GM13976 (cell line): ENCODE measurements around the gene SPTBN4.
"Not testable (repeated sequence)": the region's sequence is repeated elsewhere in the genome, so short reads cannot be mapped to it uniquely, and the experiment has no call there.

Experiments
- DNase-seq: peaks from one replicate; pipeline ENCODE4 v3.0.0; 2012; ENCODE audit warnings: low spot score
- in situ Hi-C: fragments of 300-500 bp; cut with MboI; formaldehyde crosslinking; loops from one replicate; pipeline ENCODE4 v1.12.0; 2022; ENCODE audit warnings: low sequenced_read_pairs, mixed read lengths, inconsistent platforms; ENCODE audit not compliant: unreplicated experiment
- TF ChIP-seq, protein P1 (sequence below): IDR thresholded peaks from 2 replicates; pipeline ENCODE4 v1.5.1; 2012; ENCODE audit warnings: borderline replicate concordance, mild to moderate bottlenecking; ENCODE audit not compliant: insufficient read depth; ENCODE audit errors: extremely low read depth, missing control alignments, control extremely low read depth

Gene SPTBN4

DNA sequence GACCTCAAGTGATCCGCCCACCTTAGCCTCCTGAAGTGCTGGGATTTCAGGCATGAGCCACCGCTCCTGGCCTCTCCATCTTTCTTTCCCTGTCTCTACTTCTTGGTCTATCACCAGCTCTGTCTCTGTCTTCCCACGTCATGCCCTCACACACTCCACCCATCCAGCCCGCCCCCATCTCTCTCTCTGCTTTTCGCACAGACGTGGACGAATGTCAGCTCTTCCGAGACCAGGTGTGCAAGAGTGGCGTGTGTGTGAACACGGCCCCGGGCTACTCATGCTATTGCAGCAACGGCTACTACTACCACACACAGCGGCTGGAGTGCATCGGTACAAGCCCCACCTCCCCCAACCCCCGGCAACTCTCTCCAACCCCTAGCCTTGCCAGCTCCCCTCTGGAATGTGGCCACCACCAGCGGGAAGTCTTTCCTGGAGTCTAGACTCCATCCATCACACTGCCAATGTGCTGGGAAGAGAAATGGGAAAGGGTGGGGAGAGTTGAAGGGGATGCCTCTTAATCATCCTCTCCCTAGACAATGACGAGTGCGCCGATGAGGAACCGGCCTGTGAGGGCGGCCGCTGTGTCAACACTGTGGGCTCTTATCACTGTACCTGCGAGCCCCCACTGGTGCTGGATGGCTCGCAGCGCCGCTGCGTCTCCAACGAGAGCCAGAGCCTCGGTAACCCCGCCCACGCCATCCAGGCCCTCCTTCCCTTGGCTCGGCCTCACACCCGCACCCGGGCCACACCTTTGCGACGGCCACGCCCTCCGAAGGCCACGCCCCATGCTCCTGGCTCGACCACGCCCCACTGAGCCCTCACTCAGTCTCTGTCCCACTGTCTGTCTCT lies 156.8 kb downstream of the SPTBN4 start:
- no peak for DNase-seq

DNA sequence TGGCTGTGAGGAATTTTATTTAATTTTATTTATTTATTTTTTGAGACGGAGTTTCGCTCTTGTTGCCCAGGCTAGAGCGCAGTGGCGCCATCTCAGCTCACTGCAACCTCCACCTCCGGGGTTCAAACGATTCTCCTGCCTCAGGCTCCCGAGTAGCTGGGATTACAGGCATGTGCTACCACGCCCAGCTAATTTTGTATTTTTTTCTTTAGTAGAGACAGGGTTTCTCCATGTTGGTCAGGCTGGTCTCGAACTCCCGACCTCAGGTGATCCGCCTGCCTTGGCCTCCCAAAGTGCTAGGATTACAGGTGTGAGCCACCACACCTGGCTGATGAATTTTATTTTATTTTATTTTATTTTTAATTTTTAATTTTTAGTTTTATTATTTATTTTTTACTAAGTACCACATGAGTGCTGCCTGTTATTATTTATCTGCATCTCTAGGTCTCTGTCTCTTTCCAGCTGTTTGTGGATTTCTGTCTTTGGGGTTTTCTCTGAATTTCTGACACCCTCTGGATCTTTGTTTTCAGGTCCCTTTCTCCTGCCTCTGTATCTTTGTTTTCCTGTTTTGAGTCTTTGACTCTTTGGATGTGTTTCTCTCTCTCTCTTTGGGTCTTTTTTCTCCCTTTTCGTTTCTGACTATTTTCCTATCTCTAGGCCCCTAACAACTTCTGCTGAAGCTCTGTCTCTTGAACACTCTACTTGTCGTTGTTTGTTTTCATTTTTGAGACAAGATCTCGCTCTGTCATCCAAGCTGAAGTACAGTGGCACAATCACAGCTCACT lies 157.8 kb downstream of the SPTBN4 start:
- in situ Hi-C loops = loop anchor here (25.0 kb wide), 1 partner anchor 312 kb away; no protein-coding TSS in a partner anchor
- DNase-seq = not testable (repeated sequence)

More for the DNA sequence above, 156.8 kb downstream of the SPTBN4 start:
- in situ Hi-C loops = loop anchor here (25.0 kb wide), 1 partner anchor 311 kb away; no protein-coding TSS in a partner anchor
- TF ChIP-seq, protein P1, sequence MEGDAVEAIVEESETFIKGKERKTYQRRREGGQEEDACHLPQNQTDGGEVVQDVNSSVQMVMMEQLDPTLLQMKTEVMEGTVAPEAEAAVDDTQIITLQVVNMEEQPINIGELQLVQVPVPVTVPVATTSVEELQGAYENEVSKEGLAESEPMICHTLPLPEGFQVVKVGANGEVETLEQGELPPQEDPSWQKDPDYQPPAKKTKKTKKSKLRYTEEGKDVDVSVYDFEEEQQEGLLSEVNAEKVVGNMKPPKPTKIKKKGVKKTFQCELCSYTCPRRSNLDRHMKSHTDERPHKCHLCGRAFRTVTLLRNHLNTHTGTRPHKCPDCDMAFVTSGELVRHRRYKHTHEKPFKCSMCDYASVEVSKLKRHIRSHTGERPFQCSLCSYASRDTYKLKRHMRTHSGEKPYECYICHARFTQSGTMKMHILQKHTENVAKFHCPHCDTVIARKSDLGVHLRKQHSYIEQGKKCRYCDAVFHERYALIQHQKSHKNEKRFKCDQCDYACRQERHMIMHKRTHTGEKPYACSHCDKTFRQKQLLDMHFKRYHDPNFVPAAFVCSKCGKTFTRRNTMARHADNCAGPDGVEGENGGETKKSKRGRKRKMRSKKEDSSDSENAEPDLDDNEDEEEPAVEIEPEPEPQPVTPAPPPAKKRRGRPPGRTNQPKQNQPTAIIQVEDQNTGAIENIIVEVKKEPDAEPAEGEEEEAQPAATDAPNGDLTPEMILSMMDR = no peak

DNA sequence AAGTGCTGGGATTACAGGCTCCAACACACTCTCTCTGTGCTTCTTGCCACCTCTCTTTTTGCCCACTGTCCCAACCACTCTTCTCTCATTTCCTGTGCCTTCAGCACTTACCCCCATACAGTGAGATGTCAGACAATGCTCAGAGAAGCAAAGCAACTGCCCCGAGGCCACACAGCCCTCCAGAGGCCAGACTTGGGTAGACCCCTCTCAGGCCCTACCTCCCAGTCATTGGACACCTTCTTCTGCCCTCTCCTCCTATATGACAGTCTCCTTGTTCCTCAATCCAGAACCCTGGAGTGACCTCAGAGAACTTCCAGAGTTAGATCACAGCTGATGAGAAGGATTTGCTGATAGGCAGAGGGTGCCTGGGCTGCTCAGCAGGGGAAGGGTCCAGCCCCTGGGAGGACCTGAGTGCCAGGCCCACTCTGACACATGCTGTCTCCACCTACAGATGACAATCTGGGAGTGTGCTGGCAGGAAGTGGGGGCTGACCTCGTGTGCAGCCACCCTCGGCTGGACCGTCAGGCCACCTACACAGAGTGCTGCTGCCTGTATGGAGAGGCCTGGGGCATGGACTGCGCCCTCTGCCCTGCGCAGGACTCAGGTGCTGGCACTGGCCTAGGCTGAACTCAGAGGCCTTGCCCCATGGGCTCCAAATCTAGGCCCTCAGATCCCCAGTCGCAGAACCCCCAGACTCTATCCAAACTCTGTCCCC lies 158.8 kb downstream of the SPTBN4 start:
- in situ Hi-C loops = no loop called here
- no peak for DNase-seq
- TF ChIP-seq, protein P1 = no peak
